Lower lobe of right lung (tissue), 2 donors: ENCODE data around the gene VPS26C. TPM values are rescaled to one million over a fixed set of nuclear protein-coding genes. Genes with fewer than 3 reads are reported as not detected.

ENCODE experiments used
- ATAC-seq, 2 donors: fragments of 200-7000 bp; cut with Tn5 transposase; one replicate each; pipeline ENCODE4 v1.9.1; 2020 to 2022; ENCODE audit warnings: mild to moderate bottlenecking in 2 of 2, moderate library complexity in 2 of 2
- DNase-seq: peaks from one replicate; pipeline ENCODE4 v3.0.0-alpha.2; 2020
- H3K27ac ChIP-seq: fragments of 200-600 bp; one replicate; pipeline ENCODE4 v1.8.0; 2022
- H3K27me3 ChIP-seq: fragments of 200-600 bp; one replicate; pipeline ENCODE4 v1.8.0; 2022; ENCODE audit warnings: low read depth
- H3K36me3 ChIP-seq: fragments of 200-600 bp; one replicate; pipeline ENCODE4 v1.8.0; 2022; ENCODE audit warnings: mild to moderate bottlenecking
- H3K4me1 ChIP-seq: fragments of 200-600 bp; one replicate; pipeline ENCODE4 v1.8.0; 2022
- H3K4me3 ChIP-seq: fragments of 200-600 bp; one replicate; pipeline ENCODE4 v1.8.0; 2022; ENCODE audit warnings: mild to moderate bottlenecking
- H3K9me3 ChIP-seq: fragments of 200-600 bp; one replicate; pipeline ENCODE4 v1.8.0; 2022
- intact Hi-C: fragments of 100-400 bp; cut with DNase I; formaldehyde crosslinking; loops from one replicate; pipeline ENCODE4 v1.11.0; 2022
- total RNA-seq: library from RNA; stranded (reverse); fragmentation: NEBNext Ultra II Directional; extraction: Animal tissue kit (Norgen Biotek cat#: 25700); gene quantifications from one replicate; pipeline ENCODE4 v1.2.1, GENCODE V29; 2021
- TF ChIP-seq, protein P1 (sequence below): fragments of 200-600 bp; IDR thresholded peaks from one replicate; pipeline ENCODE4 v1.8.0; 2022; ENCODE audit warnings: antibody characterized with exemption, mild to moderate bottlenecking
- donor health status: DM: no; HTN: yes; CAD: no; lungs with severe emphysema.

Gene VPS26C
- total RNA-seq, 1 donor from 2014 or later = 62.2 TPM

DNA sequence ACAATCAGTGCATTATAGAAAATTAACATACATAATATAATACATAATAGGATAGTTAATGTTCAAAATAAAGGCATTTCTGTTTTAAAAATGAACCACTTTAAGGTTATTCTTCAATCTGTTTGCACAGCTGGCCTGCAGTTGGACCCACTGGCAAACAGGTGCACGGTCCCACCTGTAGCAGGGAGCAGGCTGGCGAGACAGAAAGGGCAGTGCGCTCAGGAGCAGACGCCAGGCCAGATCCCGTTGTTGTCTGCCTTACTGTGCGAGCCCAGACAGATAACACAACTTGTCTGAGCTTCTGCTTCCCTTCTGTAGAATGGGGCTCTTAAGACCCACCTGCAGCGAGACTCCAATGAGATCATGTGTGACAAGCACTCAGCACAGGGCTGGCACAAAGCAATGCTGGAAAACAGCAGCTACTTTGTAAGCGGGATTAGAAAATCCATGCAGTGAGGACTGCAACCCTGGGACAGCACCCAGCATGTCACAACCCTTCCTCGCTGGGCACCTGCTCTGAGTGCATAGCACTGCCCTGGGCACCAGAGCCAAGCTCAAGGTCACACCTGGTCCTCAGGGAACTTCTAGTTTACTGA, 33.5 kb downstream of the VPS26C start:
- intact Hi-C loops = no loop called here
- Histone ChIP-seq H3K36me3 (peaks cover 95% of the 10 kb centered on the region), H3K9me3 (no peaks in the 10 kb centered on the region), H3K4me1 (peaks cover 8% of the 10 kb centered on the region), H3K27me3 (no peaks in the 10 kb centered on the region), H3K4me3 (no peak overlapping the region), H3K27ac (no peak overlapping the region)
- DNase-seq = no peak
- TF ChIP-seq, protein P1, sequence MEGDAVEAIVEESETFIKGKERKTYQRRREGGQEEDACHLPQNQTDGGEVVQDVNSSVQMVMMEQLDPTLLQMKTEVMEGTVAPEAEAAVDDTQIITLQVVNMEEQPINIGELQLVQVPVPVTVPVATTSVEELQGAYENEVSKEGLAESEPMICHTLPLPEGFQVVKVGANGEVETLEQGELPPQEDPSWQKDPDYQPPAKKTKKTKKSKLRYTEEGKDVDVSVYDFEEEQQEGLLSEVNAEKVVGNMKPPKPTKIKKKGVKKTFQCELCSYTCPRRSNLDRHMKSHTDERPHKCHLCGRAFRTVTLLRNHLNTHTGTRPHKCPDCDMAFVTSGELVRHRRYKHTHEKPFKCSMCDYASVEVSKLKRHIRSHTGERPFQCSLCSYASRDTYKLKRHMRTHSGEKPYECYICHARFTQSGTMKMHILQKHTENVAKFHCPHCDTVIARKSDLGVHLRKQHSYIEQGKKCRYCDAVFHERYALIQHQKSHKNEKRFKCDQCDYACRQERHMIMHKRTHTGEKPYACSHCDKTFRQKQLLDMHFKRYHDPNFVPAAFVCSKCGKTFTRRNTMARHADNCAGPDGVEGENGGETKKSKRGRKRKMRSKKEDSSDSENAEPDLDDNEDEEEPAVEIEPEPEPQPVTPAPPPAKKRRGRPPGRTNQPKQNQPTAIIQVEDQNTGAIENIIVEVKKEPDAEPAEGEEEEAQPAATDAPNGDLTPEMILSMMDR = no peak
- no peak for ATAC-seq

DNA sequence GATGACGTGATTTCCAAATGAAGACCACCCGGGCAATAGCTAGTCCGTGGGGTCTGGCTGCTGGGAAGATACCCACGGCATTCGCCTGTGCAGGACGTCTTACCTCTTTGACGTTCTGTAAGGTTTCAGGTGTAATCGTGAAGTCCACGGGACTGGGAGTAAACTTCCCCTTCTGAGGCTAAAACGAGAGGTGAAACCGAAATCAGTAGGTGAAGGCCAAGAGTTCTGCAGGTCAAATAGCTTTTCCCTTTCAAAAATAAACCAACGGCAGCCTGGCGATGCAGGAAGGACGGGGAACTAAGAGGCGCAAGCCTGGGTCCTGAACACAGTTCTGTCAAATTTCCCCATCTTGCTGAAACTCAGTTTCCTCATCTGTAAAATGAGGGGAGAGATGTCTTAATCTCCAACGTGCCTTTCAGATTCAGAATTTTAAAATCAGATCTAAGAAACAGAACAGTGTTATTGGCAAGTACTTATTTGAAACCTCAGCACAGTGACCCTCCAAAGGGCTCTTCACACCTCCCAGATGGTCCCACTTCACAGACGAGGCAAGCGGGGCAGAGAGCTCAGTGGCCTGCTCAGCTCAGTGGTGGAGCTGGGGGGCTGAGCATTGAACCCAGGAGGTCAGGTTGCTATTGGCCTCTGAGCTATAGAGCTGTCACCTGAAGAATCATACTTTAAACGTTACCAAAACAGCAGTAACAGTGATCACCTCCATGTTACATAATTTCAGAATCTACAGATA, 34.7 kb downstream of the VPS26C start:
- no peaks in the 10 kb centered on the region for H3K9me3 ChIP-seq
- H3K36me3 ChIP-seq = peaks cover 95% of the 10 kb centered on the region
- no peaks in the 10 kb centered on the region for H3K4me1 ChIP-seq
- DNase-seq = no peak
- intact Hi-C loops = no loop called here
- no peak for ATAC-seq
- H3K4me3 ChIP-seq = no peak overlapping the region
- H3K27ac ChIP-seq = no peak overlapping the region
- TF ChIP-seq, protein P1 = no peak
- no peaks in the 10 kb centered on the region for H3K27me3 ChIP-seq

DNA sequence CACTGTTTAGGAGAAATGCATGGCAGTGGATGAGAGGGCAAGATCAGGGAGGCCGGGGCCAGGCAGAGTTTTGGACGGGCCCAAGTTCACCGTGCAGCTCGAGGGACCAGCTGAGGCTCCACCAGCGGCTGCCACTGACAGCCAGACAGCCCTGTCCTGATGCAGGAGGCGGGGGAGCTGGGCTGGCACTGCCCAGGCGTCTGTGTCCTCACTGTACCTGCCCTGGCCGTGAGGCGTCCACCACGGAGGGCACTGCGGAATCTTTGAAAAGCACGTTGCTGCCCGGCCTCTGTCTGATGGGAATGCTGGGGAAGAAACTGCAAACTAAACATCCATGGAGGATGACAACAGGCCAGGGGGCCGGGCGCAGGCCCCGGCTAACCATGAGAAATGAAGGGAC, 35.5 kb downstream of the VPS26C start:
- TF ChIP-seq, protein P1 = no peak
- intact Hi-C loops = no loop called here
- Histone ChIP-seq H3K4me3 (no peak overlapping the region), H3K27me3 (no peaks in the 10 kb centered on the region), H3K27ac (no peak overlapping the region), H3K4me1 (no peaks in the 10 kb centered on the region), H3K9me3 (no peaks in the 10 kb centered on the region), H3K36me3 (peaks cover 95% of the 10 kb centered on the region)
- no peak for ATAC-seq
- DNase-seq = no peak

DNA sequence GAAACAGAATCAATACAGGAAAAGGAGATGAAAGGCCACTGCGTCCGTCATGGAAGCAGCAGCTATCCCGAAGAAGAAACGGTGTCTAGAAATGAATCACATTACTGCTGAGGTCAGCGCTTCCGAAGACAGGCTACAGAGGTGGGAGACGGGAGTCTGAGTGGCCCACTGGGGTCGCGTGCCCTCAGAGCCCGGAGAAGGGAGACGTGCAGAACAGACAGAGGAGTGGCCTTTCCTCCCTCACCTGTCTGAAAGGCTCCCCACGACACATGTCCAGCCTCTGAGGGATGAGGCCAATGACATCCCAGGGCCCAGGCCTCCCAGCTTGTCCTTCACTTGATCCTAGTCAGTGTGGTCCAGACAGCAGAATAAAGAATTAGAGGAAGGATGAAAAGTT, 35.9 kb downstream of the VPS26C start:
- Histone ChIP-seq H3K27ac (no peak overlapping the region), H3K27me3 (no peaks in the 10 kb centered on the region), H3K4me1 (no peaks in the 10 kb centered on the region), H3K4me3 (no peak overlapping the region), H3K36me3 (peaks cover 95% of the 10 kb centered on the region), H3K9me3 (no peaks in the 10 kb centered on the region)
- TF ChIP-seq, protein P1 = no peak
- intact Hi-C loops = no loop called here
- DNase-seq (no peak), ATAC-seq (no peak)

- TF ChIP-seq, protein P1 = no peak
- intact Hi-C loops = no loop called here
- Histone ChIP-seq H3K27ac (no peak overlapping the region), H3K9me3 (no peaks in the 10 kb centered on the region), H3K36me3 (peaks cover 96% of the 10 kb centered on the region), H3K4me1 (no peaks in the 10 kb centered on the region), H3K27me3 (no peaks in the 10 kb centered on the region), H3K4me3 (no peak overlapping the region)
- DNase-seq = no peak
- no peak for ATAC-seq
These were observed 36.4 kb downstream of the VPS26C start for GRCh38 chr21:37230632-37231248.
